RCC 7860 (cell line): Measurements from ENCODE around the gene FAM13A.

Experiments
- DNase-seq: peaks from one replicate; pipeline ENCODE4 v3.0.0-alpha.2; 2015; ENCODE audit warnings: low spot score
- FAIRE-seq: peaks from 2 replicates; lab custom pipeline; 2012; peaks lifted over from hg19 to GRCh38; lab: Jason Lieb, UNC

The FAM13A gene

DNA sequence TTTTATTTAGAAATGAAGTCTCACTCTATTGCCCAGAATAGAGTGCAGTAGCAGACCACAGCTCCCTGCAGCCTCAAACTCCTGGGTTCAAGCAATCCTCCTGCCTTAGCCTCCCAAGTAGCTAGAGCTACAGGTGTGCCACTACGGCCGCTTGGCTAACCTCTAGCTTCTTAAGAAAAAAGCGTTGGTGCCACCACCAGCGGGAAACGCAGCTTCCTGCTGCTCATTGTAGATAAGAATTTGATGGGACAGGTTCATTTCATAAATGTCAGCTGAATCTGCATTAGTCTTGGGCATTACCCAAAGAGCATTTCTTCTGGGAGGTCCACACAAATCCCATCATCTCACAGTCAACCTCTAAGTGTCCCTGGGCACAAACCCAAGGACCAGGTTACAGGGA, 326.2 kb downstream of the FAM13A start:
- FAIRE-seq: no peak
- no peak for DNase-seq

DNA sequence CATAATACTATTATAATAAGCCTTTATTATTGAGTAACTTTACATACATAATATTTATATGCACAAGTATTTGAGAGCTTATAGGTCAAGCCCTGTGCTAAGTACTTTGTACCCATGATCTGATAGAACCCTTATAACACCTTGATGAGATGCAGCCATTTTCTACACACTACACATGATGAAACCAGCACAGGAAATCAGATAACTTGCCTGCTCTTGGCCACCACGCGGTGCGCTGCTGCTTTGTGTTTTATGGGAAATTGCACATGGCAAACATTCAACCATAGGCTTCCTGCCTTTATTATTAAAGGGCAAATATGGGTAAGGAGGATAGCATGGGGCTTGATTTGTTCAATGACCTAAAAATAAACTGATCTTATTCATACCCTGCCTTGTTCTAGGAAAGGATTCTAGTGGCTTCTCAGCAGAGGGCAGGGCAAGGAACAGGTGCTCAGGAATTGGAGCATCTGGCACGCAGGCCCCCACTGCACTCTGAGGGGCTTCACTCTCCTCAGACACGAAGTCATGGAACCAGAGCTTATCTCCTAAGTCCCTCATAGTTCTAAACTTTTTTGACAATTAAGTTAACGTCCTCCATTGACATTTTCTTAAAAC, 327.7 kb downstream of the FAM13A start:
- DNase-seq: no peak
- no peak for FAIRE-seq

- FAIRE-seq: no peak
- DNase-seq: no peak
These were observed 328.8 kb downstream of the FAM13A start for GRCh38 chr4:88728146-88728545.

DNA sequence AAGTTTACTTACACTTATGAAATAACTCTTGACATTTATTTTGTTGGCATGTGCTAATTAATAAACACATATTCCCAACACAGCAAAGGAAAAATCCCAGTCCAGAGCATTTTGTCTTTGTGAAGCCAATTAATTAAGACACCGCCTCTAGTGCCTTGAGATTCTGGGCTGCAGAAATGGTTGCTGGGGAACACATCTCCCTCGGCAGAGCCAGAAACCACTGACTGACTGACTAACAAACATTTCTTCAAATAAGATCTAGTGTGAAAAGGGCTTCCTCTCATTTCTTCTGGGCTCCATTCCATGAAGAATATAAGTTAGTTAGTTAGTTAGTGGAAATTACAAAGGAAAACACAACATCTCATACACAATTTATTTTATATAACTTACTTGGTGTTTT, 331.0 kb downstream of the FAM13A start:
- FAIRE-seq (no peak), DNase-seq (no peak)

- DNase-seq (no peak), FAIRE-seq (no peak)
These were observed 331.8 kb downstream of the FAM13A start for GRCh38 chr4:88725143-88725542.

GRCh38 chr4:88724406-88724805, 332.6 kb downstream of the FAM13A start:
- DNase-seq (no peak), FAIRE-seq (no peak)

DNA sequence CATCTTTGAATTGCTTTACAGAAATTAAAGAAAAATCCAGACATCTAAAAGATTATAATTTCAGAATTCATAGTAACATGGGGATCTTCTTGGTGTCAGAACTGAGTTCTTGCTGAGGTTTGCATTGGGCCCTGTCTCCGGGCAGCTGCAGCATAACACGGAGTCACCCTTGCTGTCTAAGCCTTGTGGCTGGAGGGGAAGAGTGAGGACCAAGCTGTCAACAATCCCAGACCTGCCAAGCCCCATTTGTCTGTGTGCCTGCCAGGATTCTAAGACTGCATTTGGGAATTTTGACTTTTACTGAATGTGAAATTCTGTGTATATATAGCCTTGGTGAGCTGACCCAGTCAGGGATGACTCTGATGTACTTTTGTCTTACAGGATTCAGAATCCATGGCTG, 334.2 kb downstream of the FAM13A start:
- FAIRE-seq: no peak
- no peak for DNase-seq

GRCh38 chr4:88722276-88722780, 334.7 kb downstream of the FAM13A start:
- FAIRE-seq (no peak), DNase-seq (no peak)

DNA sequence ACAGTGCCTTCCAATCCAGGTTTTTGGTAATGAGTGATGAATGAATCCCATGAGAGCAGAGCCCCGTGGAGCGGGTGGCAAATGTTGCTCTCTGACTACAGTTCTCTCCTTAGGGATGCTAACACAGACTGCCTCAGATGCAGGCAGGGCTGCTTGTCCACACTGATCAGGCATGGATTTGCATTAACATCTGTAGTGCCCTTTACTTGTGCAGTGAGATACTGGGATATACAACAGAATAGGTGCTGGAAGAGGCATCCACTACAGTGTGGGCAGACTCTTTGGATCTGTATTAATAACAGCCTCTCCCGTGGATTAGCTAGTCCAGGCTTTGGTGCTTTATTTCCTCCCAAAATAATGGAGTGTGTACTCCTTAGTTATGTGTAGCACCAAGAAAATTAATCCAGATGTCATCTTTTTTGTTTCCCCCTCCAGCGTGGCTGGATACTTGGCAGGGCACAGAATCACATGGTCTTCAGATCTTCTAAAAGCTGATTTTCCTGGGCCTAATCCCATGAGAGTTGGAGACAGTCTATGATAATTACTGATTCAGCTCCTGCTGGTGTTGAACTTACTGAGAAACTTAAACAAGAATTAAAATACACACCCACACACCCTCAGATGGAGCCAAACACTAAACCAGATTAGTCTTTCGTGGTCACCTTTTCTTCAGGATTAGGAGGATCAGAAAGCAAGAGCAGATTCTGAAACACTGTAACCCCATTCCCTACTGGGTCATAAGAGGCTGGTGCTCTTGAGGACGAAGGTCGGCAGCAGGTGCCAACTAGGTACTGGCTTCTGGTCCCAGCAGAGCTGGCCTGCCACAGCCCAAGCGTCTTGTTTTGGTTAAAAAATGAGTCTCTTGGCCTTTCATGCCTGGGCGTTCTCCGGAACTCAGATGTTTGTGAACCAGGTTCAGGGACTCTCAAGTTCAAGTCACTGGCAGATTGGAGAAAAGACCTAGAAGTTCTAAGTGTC, 336.2 kb downstream of the FAM13A start:
- no peak for FAIRE-seq
- no peak for DNase-seq

- DNase-seq (no peak), FAIRE-seq (no peak)
These were observed 337.6 kb downstream of the FAM13A start for GRCh38 chr4:88719381-88719780.

GRCh38 chr4:88718098-88718497, 338.9 kb downstream of the FAM13A start:
- FAIRE-seq: no peak

DNA sequence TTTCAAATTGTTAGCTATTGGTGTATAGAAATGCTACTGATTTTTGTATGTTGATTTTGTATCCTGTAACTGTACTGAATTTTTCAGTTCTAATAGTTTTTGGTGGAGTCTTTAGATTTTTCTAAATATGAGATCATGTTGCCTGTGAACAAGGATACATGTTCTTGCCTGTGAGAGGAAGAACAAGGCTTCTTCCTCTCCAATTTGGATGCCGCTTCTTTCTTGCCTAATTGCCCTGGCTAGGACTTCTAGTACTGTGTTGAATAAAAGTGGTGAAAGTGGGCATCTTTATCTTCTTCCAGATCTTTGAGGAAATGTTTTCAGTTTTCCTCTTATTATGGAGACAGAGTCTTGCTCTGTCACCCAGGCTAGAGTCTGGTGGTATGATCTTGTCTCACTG, 343.2 kb downstream of the FAM13A start:
- FAIRE-seq (no peak), DNase-seq (no peak)

More at GRCh38 chr4:88718098-88718497, 338.9 kb downstream of the FAM13A start:
- DNase-seq: no peak

DNA sequence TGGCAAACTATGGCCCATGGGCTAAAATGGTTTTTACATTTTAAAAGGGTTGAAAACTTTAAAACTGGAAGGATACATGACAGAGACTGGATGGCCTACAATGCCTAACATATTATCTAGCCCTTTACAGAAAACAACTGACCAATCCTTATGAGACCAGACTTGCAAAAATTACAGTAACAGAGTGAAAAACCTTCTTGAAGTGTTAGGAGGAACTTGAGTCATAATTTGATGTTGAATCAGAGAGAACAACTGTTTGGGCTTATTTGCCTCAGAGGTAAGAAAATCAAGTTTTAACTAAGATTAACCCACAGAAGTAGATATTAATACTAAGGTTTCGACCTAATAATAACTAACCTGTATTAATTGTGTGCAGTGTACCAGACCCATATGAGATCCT, 347.0 kb downstream of the FAM13A start:
- DNase-seq (no peak), FAIRE-seq (no peak)

- FAIRE-seq (no peak), DNase-seq (peak; percentile 23)
These were observed 350.4 kb downstream of the FAM13A start for GRCh38 chr4:88706574-88706973.

DNA sequence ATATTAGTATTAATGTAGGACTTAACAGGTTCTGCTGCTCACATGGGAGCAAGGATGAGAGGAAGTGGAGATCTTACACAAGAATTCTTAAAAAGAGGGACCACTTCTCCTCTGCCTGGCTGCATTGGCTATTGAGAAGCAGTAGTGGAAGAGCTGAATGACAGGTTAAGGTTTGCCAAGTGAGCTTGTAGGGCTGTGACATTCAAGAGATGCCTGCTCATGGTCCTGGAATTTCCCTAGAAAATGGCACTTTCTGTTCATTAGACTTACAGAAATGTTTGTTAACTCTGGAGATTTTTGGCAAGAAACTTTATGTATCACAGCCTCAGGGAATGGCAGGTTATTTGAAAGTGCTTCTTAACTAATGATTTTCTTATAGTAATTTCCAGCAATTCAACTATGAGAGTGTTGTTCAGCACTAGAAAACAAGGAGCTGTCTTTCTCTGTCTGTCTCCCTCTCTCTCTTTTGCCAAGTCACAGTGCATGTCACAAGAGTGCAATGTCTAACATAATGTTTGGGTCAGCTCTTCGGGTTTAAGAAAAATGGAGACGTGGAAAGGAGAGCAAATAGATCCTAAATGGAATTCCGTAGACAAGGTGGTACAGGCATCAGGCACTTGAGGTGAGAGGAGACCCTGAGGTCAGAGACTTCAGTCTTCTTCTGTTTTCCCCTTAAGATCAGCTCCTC, 351.0 kb downstream of the FAM13A start:
- DNase-seq: no peak
- no peak for FAIRE-seq

DNA sequence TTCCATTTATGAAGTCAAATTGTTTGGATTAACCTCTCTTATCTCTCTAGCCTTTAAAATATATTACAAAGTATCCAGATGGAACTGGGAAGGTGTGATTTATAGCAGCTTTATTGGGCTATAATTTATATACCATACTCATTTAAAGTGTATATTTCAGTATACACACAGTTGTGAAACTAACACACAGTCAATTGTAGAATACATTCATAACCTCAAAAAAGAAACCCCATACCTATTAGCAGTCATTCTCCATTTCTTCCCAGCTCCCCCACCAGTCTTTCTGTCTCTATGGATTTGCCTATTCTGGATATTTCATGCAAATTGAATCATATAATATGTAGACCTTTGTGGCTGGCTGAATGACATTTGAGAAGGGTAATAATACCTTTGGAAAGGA, 351.8 kb downstream of the FAM13A start:
- DNase-seq: no peak
- no peak for FAIRE-seq

- DNase-seq: no peak
- FAIRE-seq: no peak
These were observed 354.2 kb downstream of the FAM13A start for GRCh38 chr4:88702782-88703181.

GRCh38 chr4:88698519-88698918, 358.5 kb downstream of the FAM13A start:
- DNase-seq (no peak), FAIRE-seq (no peak)

GRCh38 chr4:88697588-88698329, 359.2 kb downstream of the FAM13A start, which contains the start of gene NAP1L5:
NAP1L5 (minus strand) TSS chr4:88697829; CDS start chr4:88697754, 75 bp downstream.
- peak; percentile 10 for DNase-seq
- no peak for FAIRE-seq

DNA sequence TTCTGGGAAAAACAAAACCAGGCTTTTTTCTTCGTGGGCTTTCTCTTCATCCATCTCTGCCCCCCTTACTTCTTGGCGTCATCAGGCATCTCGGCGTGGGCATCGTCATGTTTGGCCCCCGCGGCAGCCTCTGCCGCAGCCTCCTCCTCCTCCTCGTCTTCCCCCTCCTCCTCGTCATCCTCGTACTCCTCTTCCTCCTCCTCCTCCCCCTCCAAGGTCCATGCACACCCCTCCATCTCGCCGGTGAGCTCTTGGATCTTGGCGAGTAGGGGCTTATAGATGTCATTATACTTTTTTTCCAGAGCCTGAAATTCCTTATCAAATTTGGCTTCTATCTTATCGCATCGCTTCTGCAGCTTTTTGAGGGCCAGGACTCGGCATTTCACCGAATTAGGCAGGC, 359.8 kb downstream of the FAM13A start:
- no peak for DNase-seq
- no peak for FAIRE-seq

DNA sequence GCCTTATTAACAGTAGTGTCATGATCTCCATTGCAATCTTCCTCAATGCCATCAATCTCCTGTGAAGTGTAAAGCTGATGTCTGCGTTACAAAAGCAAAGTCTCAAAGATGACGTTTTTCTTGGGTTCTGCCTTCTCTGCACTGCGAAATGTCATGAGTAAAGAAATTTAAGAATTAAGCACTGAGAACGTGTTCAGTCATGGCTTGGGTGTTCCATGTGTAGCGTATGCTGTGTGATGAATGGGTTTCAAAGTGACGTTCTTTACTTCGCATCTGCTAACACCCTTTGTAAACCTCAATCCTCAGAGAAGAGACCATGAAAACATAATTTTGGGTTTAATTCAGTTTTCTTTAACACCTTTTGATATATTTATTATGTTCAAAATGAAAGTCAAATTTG, 360.4 kb downstream of the FAM13A start:
- DNase-seq (no peak), FAIRE-seq (no peak)
